ENCODE data around the gene LAMA2. TPM values are rescaled to one million over a fixed set of nuclear protein-coding genes. Genes with fewer than 3 reads are reported as not detected.

The LAMA2 gene
- polyA plus RNA-seq, 1 donor from 2014 or later = 2.5 TPM

- peaks cover 5% of the 10 kb centered on the region for H3F3A ChIP-seq (ENCODE audit: insufficient read depth, low read length, poor library complexity, severe bottlenecking)
- H3K9me3 ChIP-seq (ENCODE audit: low read length) = no peaks in the 10 kb centered on the region
- H3K36me3 ChIP-seq (ENCODE audit: insufficient read depth, low read length) = no peaks in the 10 kb centered on the region
- TF ChIP-seq CTCF (IDR thresholded peaks at IDR 0.05; ENCODE audit: poor library complexity, severe bottlenecking) (no peak), MXI1 (conservative IDR thresholded peaks at IDR 0.05; ENCODE audit: poor library complexity, severe bottlenecking) (no peak), RAD21 (conservative IDR thresholded peaks at IDR 0.05) (no peak)
- H3K4me2 ChIP-seq (ENCODE audit: low read length) = no peak overlapping the region
- no peak overlapping the region for H3K27ac ChIP-seq (ENCODE audit: low read length)
- no peak overlapping the region for H3K9ac ChIP-seq (ENCODE audit: low read length)
- H4K20me1 ChIP-seq (ENCODE audit: insufficient read depth) = no peaks in the 10 kb centered on the region
- no peak overlapping the region for H3K4me3 ChIP-seq (ENCODE audit: low read length)
- no peaks in the 10 kb centered on the region for H3K79me2 ChIP-seq (replicated peaks; ENCODE audit: insufficient read depth, low read length)
- no peaks in the 10 kb centered on the region for H3K9me2 ChIP-seq (ENCODE audit: insufficient read depth, low read length)
- H3K27me3 ChIP-seq (ENCODE audit: insufficient read depth, low read depth, low read length) = no peaks in the 10 kb centered on the region
- no peak overlapping the region for H2AFZ ChIP-seq (ENCODE audit: low read depth, low read length)
Observed at GRCh38 chr6:129489215-129489765, 606.4 kb downstream of the LAMA2 start.

- H3K4me2 ChIP-seq (ENCODE audit: low read length) = no peak overlapping the region
- H3K9me3 ChIP-seq (ENCODE audit: low read length) = no peaks in the 10 kb centered on the region
- no peaks in the 10 kb centered on the region for H4K20me1 ChIP-seq (ENCODE audit: insufficient read depth)
- no peak overlapping the region for H3K27ac ChIP-seq (ENCODE audit: low read length)
- H3K4me3 ChIP-seq (ENCODE audit: low read length) = no peak overlapping the region
- peaks cover under 1% of the 10 kb centered on the region for H3F3A ChIP-seq (ENCODE audit: insufficient read depth, low read length, poor library complexity, severe bottlenecking)
- no peak overlapping the region for H3K9ac ChIP-seq (ENCODE audit: low read length)
- no peak for TF ChIP-seq RAD21 (conservative IDR thresholded peaks at IDR 0.05)
- TF ChIP-seq EZH2 (IDR thresholded peaks at IDR 0.05; ENCODE audit: borderline replicate concordance, insufficient read depth, low read length, poor library complexity, severe bottlenecking) = no peak
- TF ChIP-seq CTCF (IDR thresholded peaks at IDR 0.05; ENCODE audit: poor library complexity, severe bottlenecking) = no peak
- TF ChIP-seq POLR2AphosphoS5 (IDR thresholded peaks at IDR 0.05) = no peak
- no peak for TF ChIP-seq EP300 (conservative IDR thresholded peaks at IDR 0.05; ENCODE audit: poor library complexity, severe bottlenecking)
- TF ChIP-seq REST (IDR thresholded peaks at IDR 0.05; ENCODE audit: borderline replicate concordance) = no peak
- TF ChIP-seq MXI1 (conservative IDR thresholded peaks at IDR 0.05; ENCODE audit: poor library complexity, severe bottlenecking) = no peak
- no peak for TF ChIP-seq SMC3 (conservative IDR thresholded peaks at IDR 0.05; ENCODE audit: poor library complexity)
- no peak for TF ChIP-seq TAF1 (IDR thresholded peaks at IDR 0.05; ENCODE audit: low read depth)
- H2AFZ ChIP-seq (ENCODE audit: low read depth, low read length) = no peak overlapping the region
- no peaks in the 10 kb centered on the region for H3K9me2 ChIP-seq (ENCODE audit: insufficient read depth, low read length)
- no peaks in the 10 kb centered on the region for H3K36me3 ChIP-seq (ENCODE audit: insufficient read depth, low read length)
- H3K79me2 ChIP-seq (replicated peaks; ENCODE audit: insufficient read depth, low read length) = no peaks in the 10 kb centered on the region
- H3K27me3 ChIP-seq (ENCODE audit: insufficient read depth, low read depth, low read length) = no peaks in the 10 kb centered on the region
Observed at GRCh38 chr6:129490521-129491255, 607.8 kb downstream of the LAMA2 start.
